ENCODE data around the gene MYL5. TPM values are rescaled to one million over a fixed set of nuclear protein-coding genes. Genes with fewer than 3 reads are reported as not detected.

Gene MYL5
- polyA plus RNA-seq, 1 donor from 2014 or later = 15.1 TPM

DNA sequence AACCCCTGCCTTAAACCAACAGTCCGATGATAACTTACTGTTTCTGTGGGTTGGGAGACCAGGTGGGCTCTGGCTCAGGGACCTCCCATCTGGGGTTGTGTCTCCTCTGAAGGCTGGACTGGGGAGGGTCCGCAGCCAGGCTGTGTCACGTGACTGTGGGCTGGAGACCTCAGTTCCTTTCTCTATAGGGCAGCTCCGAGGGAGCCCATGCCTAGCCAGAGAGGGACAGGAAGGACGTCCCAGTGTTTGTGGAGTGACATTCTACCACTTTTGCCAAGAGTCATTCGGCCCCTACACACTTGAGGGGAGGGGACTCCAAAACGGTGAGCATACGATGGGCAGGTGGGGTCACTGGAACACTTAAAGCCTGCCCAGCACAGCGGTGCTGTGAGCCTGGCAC is 35.8 kb downstream of the MYL5 start:
- TF ChIP-seq TAF1 (IDR thresholded peaks at IDR 0.05; ENCODE audit: low read depth) (no peak), SMC3 (conservative IDR thresholded peaks at IDR 0.05; ENCODE audit: poor library complexity) (no peak)
- peak overlapping the region; percentile 33 for H3K27ac ChIP-seq (ENCODE audit: low read length)
- H3K9me2 ChIP-seq (ENCODE audit: insufficient read depth, low read length) = no peaks in the 10 kb centered on the region
- H3K4me2 ChIP-seq (ENCODE audit: low read length) = peak overlapping the region; percentile 51
- peaks cover 6% of the 10 kb centered on the region for H3F3A ChIP-seq (ENCODE audit: insufficient read depth, low read length, poor library complexity, severe bottlenecking)
- peak overlapping the region; percentile 80 for H3K4me3 ChIP-seq (ENCODE audit: low read length)
- H3K36me3 ChIP-seq (ENCODE audit: insufficient read depth, low read length) = no peaks in the 10 kb centered on the region
- no peaks in the 10 kb centered on the region for H3K27me3 ChIP-seq (ENCODE audit: insufficient read depth, low read depth, low read length)
- H3K9ac ChIP-seq (ENCODE audit: low read length) = no peak overlapping the region
- no peaks in the 10 kb centered on the region for H3K9me3 ChIP-seq (ENCODE audit: low read length)
- H3K79me2 ChIP-seq (replicated peaks; ENCODE audit: insufficient read depth, low read length) = peaks cover 80% of the 10 kb centered on the region
- H2AFZ ChIP-seq (ENCODE audit: low read depth, low read length) = no peak overlapping the region
- H4K20me1 ChIP-seq (ENCODE audit: insufficient read depth) = peaks cover 32% of the 10 kb centered on the region

DNA sequence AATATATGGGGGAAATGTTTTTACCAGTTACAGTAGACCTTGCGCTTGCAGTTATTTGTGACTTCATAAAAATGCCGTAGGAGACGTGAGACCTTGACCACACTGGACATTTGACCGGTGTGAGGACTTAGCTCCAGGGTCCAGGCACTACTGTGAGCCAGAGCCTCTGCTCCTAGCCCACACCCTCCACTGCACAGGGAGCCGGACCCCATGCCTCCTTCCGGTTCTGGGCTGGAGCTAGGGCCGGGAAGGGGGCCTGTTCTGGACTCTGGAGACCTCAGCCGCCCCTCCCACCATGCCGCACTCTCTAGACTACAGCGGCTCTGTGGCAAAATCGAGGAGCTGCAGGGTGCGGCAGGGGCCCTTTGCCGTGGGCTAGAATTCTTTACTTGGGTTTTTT is 36.6 kb downstream of the MYL5 start:
- Histone ChIP-seq H3K4me2 (ENCODE audit: low read length) (peak overlapping the region; percentile 35), H3K79me2 (replicated peaks; ENCODE audit: insufficient read depth, low read length) (peaks cover 77% of the 10 kb centered on the region), H3K36me3 (ENCODE audit: insufficient read depth, low read length) (no peaks in the 10 kb centered on the region), H3K9me2 (ENCODE audit: insufficient read depth, low read length) (no peaks in the 10 kb centered on the region), H3K4me3 (ENCODE audit: low read length) (peak overlapping the region; percentile 80), H3K27me3 (ENCODE audit: insufficient read depth, low read depth, low read length) (no peaks in the 10 kb centered on the region), H3K9ac (ENCODE audit: low read length) (no peak overlapping the region), H3K9me3 (ENCODE audit: low read length) (no peaks in the 10 kb centered on the region), H4K20me1 (ENCODE audit: insufficient read depth) (peaks cover 32% of the 10 kb centered on the region), H2AFZ (ENCODE audit: low read depth, low read length) (no peak overlapping the region), H3K27ac (ENCODE audit: low read length) (peak overlapping the region; percentile 33), H3F3A (ENCODE audit: insufficient read depth, low read length, poor library complexity, severe bottlenecking) (peaks cover 6% of the 10 kb centered on the region)
- no peak for TF ChIP-seq RAD21 (conservative IDR thresholded peaks at IDR 0.05)
- TF ChIP-seq, protein P1, sequence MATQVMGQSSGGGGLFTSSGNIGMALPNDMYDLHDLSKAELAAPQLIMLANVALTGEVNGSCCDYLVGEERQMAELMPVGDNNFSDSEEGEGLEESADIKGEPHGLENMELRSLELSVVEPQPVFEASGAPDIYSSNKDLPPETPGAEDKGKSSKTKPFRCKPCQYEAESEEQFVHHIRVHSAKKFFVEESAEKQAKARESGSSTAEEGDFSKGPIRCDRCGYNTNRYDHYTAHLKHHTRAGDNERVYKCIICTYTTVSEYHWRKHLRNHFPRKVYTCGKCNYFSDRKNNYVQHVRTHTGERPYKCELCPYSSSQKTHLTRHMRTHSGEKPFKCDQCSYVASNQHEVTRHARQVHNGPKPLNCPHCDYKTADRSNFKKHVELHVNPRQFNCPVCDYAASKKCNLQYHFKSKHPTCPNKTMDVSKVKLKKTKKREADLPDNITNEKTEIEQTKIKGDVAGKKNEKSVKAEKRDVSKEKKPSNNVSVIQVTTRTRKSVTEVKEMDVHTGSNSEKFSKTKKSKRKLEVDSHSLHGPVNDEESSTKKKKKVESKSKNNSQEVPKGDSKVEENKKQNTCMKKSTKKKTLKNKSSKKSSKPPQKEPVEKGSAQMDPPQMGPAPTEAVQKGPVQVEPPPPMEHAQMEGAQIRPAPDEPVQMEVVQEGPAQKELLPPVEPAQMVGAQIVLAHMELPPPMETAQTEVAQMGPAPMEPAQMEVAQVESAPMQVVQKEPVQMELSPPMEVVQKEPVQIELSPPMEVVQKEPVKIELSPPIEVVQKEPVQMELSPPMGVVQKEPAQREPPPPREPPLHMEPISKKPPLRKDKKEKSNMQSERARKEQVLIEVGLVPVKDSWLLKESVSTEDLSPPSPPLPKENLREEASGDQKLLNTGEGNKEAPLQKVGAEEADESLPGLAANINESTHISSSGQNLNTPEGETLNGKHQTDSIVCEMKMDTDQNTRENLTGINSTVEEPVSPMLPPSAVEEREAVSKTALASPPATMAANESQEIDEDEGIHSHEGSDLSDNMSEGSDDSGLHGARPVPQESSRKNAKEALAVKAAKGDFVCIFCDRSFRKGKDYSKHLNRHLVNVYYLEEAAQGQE (IDR thresholded peaks at IDR 0.05; ENCODE audit: borderline replicate concordance) = no peak
- TF ChIP-seq TAF1 (IDR thresholded peaks at IDR 0.05; ENCODE audit: low read depth) = no peak
- TF ChIP-seq MXI1 (conservative IDR thresholded peaks at IDR 0.05; ENCODE audit: poor library complexity, severe bottlenecking) = no peak
- TF ChIP-seq SMC3 (conservative IDR thresholded peaks at IDR 0.05; ENCODE audit: poor library complexity) = no peak
- no peak for TF ChIP-seq EP300 (conservative IDR thresholded peaks at IDR 0.05; ENCODE audit: poor library complexity, severe bottlenecking)
- no peak for TF ChIP-seq POLR2AphosphoS5 (IDR thresholded peaks at IDR 0.05)
- TF ChIP-seq, protein P2, sequence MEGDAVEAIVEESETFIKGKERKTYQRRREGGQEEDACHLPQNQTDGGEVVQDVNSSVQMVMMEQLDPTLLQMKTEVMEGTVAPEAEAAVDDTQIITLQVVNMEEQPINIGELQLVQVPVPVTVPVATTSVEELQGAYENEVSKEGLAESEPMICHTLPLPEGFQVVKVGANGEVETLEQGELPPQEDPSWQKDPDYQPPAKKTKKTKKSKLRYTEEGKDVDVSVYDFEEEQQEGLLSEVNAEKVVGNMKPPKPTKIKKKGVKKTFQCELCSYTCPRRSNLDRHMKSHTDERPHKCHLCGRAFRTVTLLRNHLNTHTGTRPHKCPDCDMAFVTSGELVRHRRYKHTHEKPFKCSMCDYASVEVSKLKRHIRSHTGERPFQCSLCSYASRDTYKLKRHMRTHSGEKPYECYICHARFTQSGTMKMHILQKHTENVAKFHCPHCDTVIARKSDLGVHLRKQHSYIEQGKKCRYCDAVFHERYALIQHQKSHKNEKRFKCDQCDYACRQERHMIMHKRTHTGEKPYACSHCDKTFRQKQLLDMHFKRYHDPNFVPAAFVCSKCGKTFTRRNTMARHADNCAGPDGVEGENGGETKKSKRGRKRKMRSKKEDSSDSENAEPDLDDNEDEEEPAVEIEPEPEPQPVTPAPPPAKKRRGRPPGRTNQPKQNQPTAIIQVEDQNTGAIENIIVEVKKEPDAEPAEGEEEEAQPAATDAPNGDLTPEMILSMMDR (IDR thresholded peaks at IDR 0.05; ENCODE audit: poor library complexity, severe bottlenecking) = no peak
- no peak for TF ChIP-seq EZH2 (IDR thresholded peaks at IDR 0.05; ENCODE audit: borderline replicate concordance, insufficient read depth, low read length, poor library complexity, severe bottlenecking)

DNA sequence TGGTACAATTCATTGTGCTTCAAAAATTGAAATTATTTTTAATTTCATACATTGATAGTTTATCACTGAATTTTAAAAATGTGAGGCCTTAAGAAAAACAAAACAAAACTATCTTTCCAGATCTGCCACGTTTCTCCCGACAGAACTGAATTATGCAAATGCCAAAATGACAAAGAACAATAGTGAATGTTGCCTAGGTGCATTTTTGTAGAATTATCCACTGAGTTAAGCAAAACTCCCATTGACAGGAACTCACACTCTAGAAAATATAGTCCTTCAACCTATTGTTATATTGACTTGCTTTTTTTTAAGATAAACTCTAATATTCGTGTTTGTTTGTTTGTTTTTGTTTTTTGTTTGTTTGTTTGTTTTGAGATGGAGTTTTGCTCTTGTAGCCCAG is 37.8 kb downstream of the MYL5 start:
- Histone ChIP-seq H3K9ac (ENCODE audit: low read length) (no peak overlapping the region), H4K20me1 (ENCODE audit: insufficient read depth) (peaks cover 32% of the 10 kb centered on the region), H3K4me2 (ENCODE audit: low read length) (no peak overlapping the region), H3K27me3 (ENCODE audit: insufficient read depth, low read depth, low read length) (no peaks in the 10 kb centered on the region), H3K79me2 (replicated peaks; ENCODE audit: insufficient read depth, low read length) (peaks cover 67% of the 10 kb centered on the region), H3F3A (ENCODE audit: insufficient read depth, low read length, poor library complexity, severe bottlenecking) (peaks cover 6% of the 10 kb centered on the region), H3K27ac (ENCODE audit: low read length) (no peak overlapping the region), H2AFZ (ENCODE audit: low read depth, low read length) (no peak overlapping the region), H3K9me3 (ENCODE audit: low read length) (no peaks in the 10 kb centered on the region), H3K9me2 (ENCODE audit: insufficient read depth, low read length) (no peaks in the 10 kb centered on the region), H3K36me3 (ENCODE audit: insufficient read depth, low read length) (no peaks in the 10 kb centered on the region), H3K4me3 (ENCODE audit: low read length) (no peak overlapping the region)
- TF ChIP-seq, protein P1 (IDR thresholded peaks at IDR 0.05; ENCODE audit: borderline replicate concordance) = no peak
- TF ChIP-seq EP300 (conservative IDR thresholded peaks at IDR 0.05; ENCODE audit: poor library complexity, severe bottlenecking) (no peak), TAF1 (IDR thresholded peaks at IDR 0.05; ENCODE audit: low read depth) (no peak), POLR2AphosphoS5 (IDR thresholded peaks at IDR 0.05) (no peak), RAD21 (conservative IDR thresholded peaks at IDR 0.05) (no peak), MXI1 (conservative IDR thresholded peaks at IDR 0.05; ENCODE audit: poor library complexity, severe bottlenecking) (no peak), EZH2 (IDR thresholded peaks at IDR 0.05; ENCODE audit: borderline replicate concordance, insufficient read depth, low read length, poor library complexity, severe bottlenecking) (no peak), SMC3 (conservative IDR thresholded peaks at IDR 0.05; ENCODE audit: poor library complexity) (no peak)
- TF ChIP-seq, protein P2 (IDR thresholded peaks at IDR 0.05; ENCODE audit: poor library complexity, severe bottlenecking) = no peak

All from neural cell (in vitro differentiated cells).